AG09319 (cell line): Measurements from ENCODE around the gene CDC20.
A peak's percentile ranks its signal among the peaks of the same experiment; 100 is the strongest.
"Not testable (repeated sequence)": the region's sequence is repeated elsewhere in the genome, so short reads cannot be mapped to it uniquely, and the experiment has no call there.

Experiments used
- DNase-seq: peaks from one replicate; pipeline ENCODE4 v3.0.0-alpha.2; 2010; ENCODE audit warnings: low read depth; ENCODE audit errors: extremely low read depth
- CTCF ChIP-seq: IDR thresholded peaks from 2 replicates; pipeline ENCODE4 v1.5.1; 2011; ENCODE audit warnings: low read depth, mild to moderate bottlenecking, inconsistent platforms, low read length, moderate library complexity

The CDC20 gene

DNA sequence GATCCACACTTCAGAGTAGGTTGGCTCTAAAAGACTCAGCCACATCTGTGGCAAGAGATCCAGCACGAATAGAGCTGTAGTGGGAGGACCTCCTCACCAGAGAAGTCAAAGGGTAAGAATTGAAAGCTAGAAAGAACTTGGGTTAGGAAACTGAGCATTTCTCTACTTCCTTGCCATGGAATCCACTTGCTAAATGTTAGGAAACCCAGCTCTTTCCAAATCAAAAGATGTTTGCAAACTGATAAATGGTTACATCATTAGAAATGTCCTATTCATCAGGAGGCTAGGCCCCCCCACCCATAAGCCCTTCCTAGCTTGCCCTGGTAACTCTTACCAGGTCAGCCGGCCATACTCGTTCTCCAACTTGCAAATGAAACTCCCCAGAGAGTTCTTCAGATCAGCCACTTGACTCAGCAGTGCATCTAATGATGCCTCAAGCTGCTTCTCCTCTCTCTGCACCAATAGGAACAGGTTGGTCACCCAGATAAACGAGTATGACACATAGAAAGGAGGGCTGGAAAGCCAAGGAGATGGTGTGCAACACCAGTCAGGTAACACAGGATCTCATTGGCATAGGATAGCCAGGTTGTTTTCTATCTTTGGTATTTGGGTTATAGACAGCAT is 29.3 kb downstream of the CDC20 start:
- DNase-seq: no peak
- no peak for TF ChIP-seq CTCF

GRCh38 chr1:43388613-43389012 is 29.8 kb downstream of the CDC20 start:
- DNase-seq: no peak
- TF ChIP-seq CTCF: no peak

GRCh38 chr1:43389326-43390313 is 30.8 kb downstream of the CDC20 start, which contains the start of the genes MED8 and SZT2:
MED8 (minus strand) TSS chr1:43389800; CDS start chr1:43389764, 36 bp downstream.
SZT2 (plus strand) TSS chr1:43389899; CDS start chr1:43389969, 70 bp downstream.
- TF ChIP-seq CTCF: no peak
- peak; percentile 80 for DNase-seq

GRCh38 chr1:43392702-43393101 is 33.9 kb downstream of the CDC20 start:
- no peak for TF ChIP-seq CTCF
- DNase-seq: no peak

DNA sequence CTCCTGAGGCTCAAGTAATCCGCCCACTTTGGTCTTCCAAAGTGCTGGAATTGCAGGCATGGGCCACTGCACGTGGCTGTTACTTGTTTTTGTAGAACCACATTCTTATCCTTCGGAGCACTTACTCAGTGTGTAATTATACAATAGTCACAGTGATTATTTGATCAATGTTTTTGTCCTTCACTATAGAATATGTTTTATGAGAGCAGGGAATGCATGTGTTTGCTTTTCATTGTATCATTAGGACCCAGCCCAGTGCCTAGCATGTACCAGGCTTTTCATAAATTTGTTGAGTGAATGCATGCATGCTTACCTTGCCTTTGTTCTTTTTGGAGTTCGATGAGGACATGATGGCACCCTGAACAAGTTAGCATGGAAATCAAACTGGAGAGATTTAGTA is 36.7 kb downstream of the CDC20 start:
- TF ChIP-seq CTCF: no peak
- DNase-seq: no peak

DNA sequence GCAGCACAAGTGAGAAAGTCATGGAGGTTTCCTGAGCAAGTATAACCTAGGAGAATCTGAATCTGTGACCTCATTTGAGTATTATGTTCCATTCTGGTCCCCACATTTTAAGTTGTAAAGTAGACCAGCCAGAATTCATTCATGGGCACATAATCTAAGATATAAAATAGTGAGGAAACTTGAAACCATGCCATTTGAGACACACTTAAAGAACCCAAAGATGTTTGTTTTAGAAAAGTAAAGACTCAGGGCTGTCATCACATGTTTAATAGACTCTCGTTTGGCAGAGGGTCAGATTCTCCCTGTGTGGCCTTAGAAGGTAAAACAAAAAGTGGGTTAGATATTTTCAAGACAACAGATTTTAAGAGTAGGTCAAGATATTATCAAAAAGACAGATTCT is 37.3 kb downstream of the CDC20 start:
- no peak for DNase-seq
- no peak for TF ChIP-seq CTCF

GRCh38 chr1:43398227-43398626 is 39.4 kb downstream of the CDC20 start:
- DNase-seq: no peak
- no peak for TF ChIP-seq CTCF

GRCh38 chr1:43400441-43400840 is 41.7 kb downstream of the CDC20 start:
- not testable (repeated sequence) for DNase-seq
